Keratinocyte (primary cell): ENCODE results near the gene SMCO2. TPM values are rescaled to one million over a fixed set of nuclear protein-coding genes. Genes with fewer than 3 reads are reported as not detected.

Experiments used
- DNase-seq: peaks from one replicate; pipeline ENCODE4 v3.0.0-alpha.2; 2011; ENCODE audit warnings: low read depth, missing footprints, low spot score
- FAIRE-seq: peaks from 2 replicates; lab custom pipeline; 2011; peaks lifted over from hg19 to GRCh38; lab: Jason Lieb, UNC
- H2AFZ ChIP-seq: 2 replicates; pipeline ENCODE4 v1.6.0; 2012; ENCODE audit warnings: low read length, control low read depth, inconsistent platforms; ENCODE audit not compliant: control insufficient read depth
- H3K27ac ChIP-seq: 2 replicates; pipeline ENCODE4 v1.5.1; 2011; ENCODE audit warnings: low read length; ENCODE audit not compliant: control insufficient read depth, insufficient read depth
- H3K27me3 ChIP-seq: 3 replicates; pipeline ENCODE4 v1.6.0; 2011; ENCODE audit warnings: low read length; ENCODE audit not compliant: control insufficient read depth, insufficient read depth; ENCODE audit errors: extremely low read depth
- H3K36me3 ChIP-seq, 2 experiments: 2 replicates in 1 of 2; 3 replicates in 1 of 2; pipeline ENCODE4 v1.5.1; 2011; ENCODE audit warnings: low read length in 2 of 2, mild to moderate bottlenecking in 1 of 2; ENCODE audit not compliant: control insufficient read depth in 2 of 2, insufficient read depth in 2 of 2; ENCODE audit errors: extremely low read depth in 1 of 2
- H3K4me1 ChIP-seq: 3 replicates; pipeline ENCODE4 v1.5.1; 2011; ENCODE audit warnings: low read length; ENCODE audit not compliant: control insufficient read depth, insufficient read depth; ENCODE audit errors: extremely low read depth
- H3K4me2 ChIP-seq: 3 replicates; pipeline ENCODE4 v1.6.0; 2011; ENCODE audit warnings: low read depth, low read length; ENCODE audit not compliant: control insufficient read depth, insufficient read depth; ENCODE audit errors: extremely low read depth
- H3K4me3 ChIP-seq, 3 experiments: fragments of 200-600 bp in 1 of 3; sonication (generic) in 1 of 3; 2 replicates in 2 of 3; 3 replicates in 1 of 3; pipeline ENCODE4 v1.5.1; 2011 to 2016; ENCODE audit warnings: low read length in 3 of 3, mild to moderate bottlenecking in 3 of 3, control low read depth in 2 of 3, inconsistent platforms in 1 of 3, low read depth in 1 of 3, mixed read lengths in 1 of 3, mixed run types in 1 of 3, moderate library complexity in 1 of 3; ENCODE audit not compliant: control insufficient read depth in 2 of 3, insufficient read depth in 2 of 3; ENCODE audit errors: extremely low read depth in 1 of 3
- H3K79me2 ChIP-seq: 2 replicates; pipeline ENCODE4 v1.6.0; 2012; ENCODE audit warnings: low read length; ENCODE audit not compliant: control insufficient read depth, insufficient read depth
- H3K9ac ChIP-seq: 3 replicates; pipeline ENCODE4 v1.6.0; 2011; ENCODE audit warnings: low read length; ENCODE audit not compliant: control insufficient read depth, insufficient read depth; ENCODE audit errors: extremely low read depth
- H3K9me1 ChIP-seq: 3 replicates; pipeline ENCODE4 v1.6.0; 2011; ENCODE audit warnings: low read length; ENCODE audit not compliant: control insufficient read depth, insufficient read depth; ENCODE audit errors: extremely low read depth
- H3K9me3 ChIP-seq: 2 replicates; pipeline ENCODE4 v1.5.1; 2012; ENCODE audit warnings: low read depth, low read length; ENCODE audit not compliant: control insufficient read depth
- H4K20me1 ChIP-seq: 3 replicates; pipeline ENCODE4 v1.6.0; 2011; ENCODE audit warnings: low read length; ENCODE audit not compliant: control insufficient read depth, insufficient read depth; ENCODE audit errors: extremely low read depth
- CTCF ChIP-seq, 3 experiments: IDR thresholded peaks in 1 of 3; conservative IDR thresholded peaks in 1 of 3; optimal IDR thresholded peaks in 1 of 3; 2 replicates in 2 of 3; 3 replicates in 1 of 3; pipeline versions ENCODE3 to v1.5.1; 2011; ENCODE audit warnings: low read length in 3 of 3, mild to moderate bottlenecking in 3 of 3, moderate library complexity in 2 of 3, control low read depth in 1 of 3, inconsistent platforms in 1 of 3; ENCODE audit not compliant: insufficient read depth in 2 of 3; ENCODE audit errors: extremely low read depth in 1 of 3
- EZH2 ChIP-seq: IDR thresholded peaks from one replicate; pipeline ENCODE4 v1.6.1; 2012; ENCODE audit warnings: inconsistent platforms, mild to moderate bottlenecking, low read length, moderate library complexity
- dilution Hi-C: fragments of 300-500 bp; cut with MboI; formaldehyde crosslinking; loops from one replicate; pipeline ENCODE4 v1.7.0; 2020; ENCODE audit warnings: low sequenced_read_pairs; ENCODE audit not compliant: extremely low pct_ligation_motif_present
- polyA plus RNA-seq, 5 experiments: library from polyadenylated mRNA; depleted of rRNA in 3 of 5; stranded (reverse) in 3 of 5; stranded (forward) in 1 of 5; unstranded in 1 of 5; fragments of >200 nt; gene quantifications; 1 replicate in 1 of 5; 2 replicates in 3 of 5; 3 replicates in 1 of 5; pipeline versions ENCODE4 v1.2.1 to v1.2.3, GENCODE V29; 2011 to 2012; ENCODE audit warnings: missing spikeins in 2 of 5, low read depth in 1 of 5, low replicate concordance in 1 of 5

Gene SMCO2
- polyA plus RNA-seq, 1 donor (not counting 4 experiments of a cell fraction or from before 2014, with no cell fraction given): 0.49 TPM

- dilution Hi-C loops: no loop called here
- no peaks in the 10 kb centered on the region for H3K27me3 ChIP-seq
- H4K20me1 ChIP-seq: no peaks in the 10 kb centered on the region
- TF ChIP-seq EZH2: no peak
- no peak for TF ChIP-seq CTCF (optimal IDR thresholded peaks at IDR 0.05 in 1 of 3, IDR thresholded peaks at IDR 0.05 in 1 of 3, conservative IDR thresholded peaks at IDR 0.05 in 1 of 3; ENCODE audit: extremely low read depth in 1 of 3, insufficient read depth in 2 of 3, low read length in 3 of 3)
- H2AFZ ChIP-seq: no peak overlapping the region
- peaks cover 20% of the 10 kb centered on the region for H3K4me1 ChIP-seq
- H3K79me2 ChIP-seq: peaks cover 26% of the 10 kb centered on the region
- H3K36me3 ChIP-seq: no peaks in the 10 kb centered on the region
- no peak for DNase-seq
- H3K27ac ChIP-seq: no peak overlapping the region
- H3K4me3 ChIP-seq: no peak overlapping the region
- H3K9me3 ChIP-seq: no peaks in the 10 kb centered on the region
- peaks cover 2% of the 10 kb centered on the region for H3K9me1 ChIP-seq
- no peak overlapping the region for H3K4me2 ChIP-seq
- FAIRE-seq: no peak
- no peak overlapping the region for H3K9ac ChIP-seq
Observed at GRCh38 chr12:27521981-27522380, 75.4 kb downstream of the SMCO2 start.

- Histone ChIP-seq H3K27ac (peak overlapping the region; percentile 98), H3K9ac (peak overlapping the region; percentile 96), H4K20me1 (no peaks in the 10 kb centered on the region), H3K9me1 (peaks cover 6% of the 10 kb centered on the region), H3K79me2 (peaks cover 38% of the 10 kb centered on the region), H3K9me3 (no peaks in the 10 kb centered on the region), H3K4me3 (peak overlapping the region; percentile 83 to 93 (median 85)), H3K36me3 (peaks cover 1 to 7% of the 10 kb centered on the region in 2 experiments), H3K27me3 (no peaks in the 10 kb centered on the region), H2AFZ (peak overlapping the region; percentile 96), H3K4me1 (peaks cover 23% of the 10 kb centered on the region), H3K4me2 (peak overlapping the region; percentile 97)
- TF ChIP-seq EZH2: no peak
- TF ChIP-seq CTCF (optimal IDR thresholded peaks at IDR 0.05 in 1 of 3, IDR thresholded peaks at IDR 0.05 in 1 of 3, conservative IDR thresholded peaks at IDR 0.05 in 1 of 3; ENCODE audit: extremely low read depth in 1 of 3, insufficient read depth in 2 of 3, low read length in 3 of 3): no peak
- dilution Hi-C loops: no loop called here
- FAIRE-seq (no peak), DNase-seq (no peak)
Observed at GRCh38 chr12:27523305-27523641, 76.7 kb downstream of the SMCO2 start.
